HCT116 (cell line): ENCODE data around the gene DDX54. TPM values are rescaled to one million over a fixed set of nuclear protein-coding genes. Genes with fewer than 3 reads are reported as not detected.

Experiments used
- ATAC-seq: fragments of 200-7000 bp; cut with Tn5 transposase; 2 replicates; pipeline ENCODE4 v1.9.1; 2020; ENCODE audit warnings: mild to moderate bottlenecking, moderate library complexity
- BruUV-seq: library from RNA; stranded (reverse); fragments of 400-500 nt; replicated peaks from 2 replicates; lab custom pipeline; 2021; lab: Mats Ljungman, UMichigan
- CTCF ChIA-PET: fragments of 300-600 bp; sonication (Branson Sonifier 250); formaldehyde crosslinking; loops from one replicate; lab custom pipeline; 2021; ENCODE audit warnings: antibody characterized with exemption; lab: Charles Lee
- POLR2A ChIA-PET: fragments of 300-600, 350-600 bp; sonication (Branson Sonifier 250); formaldehyde crosslinking; loops from one replicate; lab custom pipeline; 2021; ENCODE audit warnings: antibody characterized with exemption; lab: Charles Lee
- RAD21 ChIA-PET, 2 experiments: fragments of 300-600 bp; sonication (Branson Sonifier 250); formaldehyde crosslinking; loops; one replicate each; lab custom pipeline; 2023; ENCODE audit warnings: low total read pairs in 2 of 2; ENCODE audit not compliant: uncharacterized antibody in 2 of 2, unreplicated experiment in 2 of 2, low non-redundant PET in 1 of 2; lab: Charles Lee
- DNase-seq: peaks from one replicate; pipeline ENCODE4 v3.0.0-alpha.2; 2010; ENCODE audit warnings: low read depth, low spot score
- H2AFZ ChIP-seq: fragments of 200-600 bp; shearing (Covaris generic), sonication (generic); 2 replicates; pipeline ENCODE4 v1.6.1; 2017; ENCODE audit warnings: low read depth, mixed run types, mixed read lengths, antibody characterized with exemption, low read length; ENCODE audit not compliant: poor library complexity, severe bottlenecking
- H3K27ac ChIP-seq: 2 replicates; pipeline ENCODE4 v1.5.1; 2012; ENCODE audit warnings: low read depth, low read length
- H3K27me3 ChIP-seq: fragments of 200-600 bp; sonication (generic); 2 replicates; pipeline ENCODE4 v1.6.1; 2016; ENCODE audit warnings: mixed run types, low read length, mixed read lengths; ENCODE audit not compliant: insufficient read depth
- H3K36me3 ChIP-seq, 2 experiments: fragments of 200-500 bp in 1 of 2; fragments of 200-600 bp in 1 of 2; sonication (Bioruptor generic) in 1 of 2; sonication (generic) in 1 of 2; 2 replicates each; pipeline versions ENCODE4 v1.5.1 to v1.6.1; 2014 to 2016; ENCODE audit warnings: low read length in 2 of 2, inconsistent platforms in 1 of 2, mixed read lengths in 1 of 2, mixed run types in 1 of 2; ENCODE audit not compliant: insufficient read depth in 2 of 2, control insufficient read depth in 1 of 2
- H3K4me1 ChIP-seq, 2 experiments: fragments of 200-600 bp in 1 of 2; sonication (generic) in 1 of 2; 2 replicates each; pipeline versions ENCODE4 v1.5.1 to v1.6.1; 2012 to 2017; ENCODE audit warnings: low read length in 2 of 2, inconsistent platforms in 1 of 2, mild to moderate bottlenecking in 1 of 2, mixed read lengths in 1 of 2, mixed run types in 1 of 2, moderate library complexity in 1 of 2; ENCODE audit not compliant: insufficient read depth in 2 of 2, control insufficient read depth in 1 of 2
- H3K4me2 ChIP-seq: fragments of 200-600 bp; sonication (generic); 2 replicates; pipeline ENCODE4 v1.6.1; 2017; ENCODE audit warnings: mixed run types, low read length, mixed read lengths
- H3K4me3 ChIP-seq, 2 experiments: fragments of 200-600 bp in 1 of 2; sonication (generic) in 1 of 2; replicated peaks in 1 of 2; 2 replicates each; pipeline ENCODE4 v1.5.1; 2011 to 2016; ENCODE audit warnings: low read length in 2 of 2, control low read depth in 1 of 2, low read depth in 1 of 2, mild to moderate bottlenecking in 1 of 2, mixed read lengths in 1 of 2, mixed run types in 1 of 2
- H3K79me2 ChIP-seq: fragments of 200-600 bp; sonication (generic); 2 replicates; pipeline ENCODE4 v1.6.1; 2017; ENCODE audit warnings: mild to moderate bottlenecking, mixed run types, low read length, moderate library complexity, mixed read lengths; ENCODE audit not compliant: insufficient read depth
- H3K9ac ChIP-seq: fragments of 200-600 bp; sonication (generic); 2 replicates; pipeline ENCODE4 v1.6.1; 2016; ENCODE audit warnings: low read length, mixed read lengths
- H3K9me2 ChIP-seq: fragments of 200-600 bp; sonication (generic), shearing (Covaris generic); 2 replicates; pipeline ENCODE4 v1.6.1; 2017; ENCODE audit warnings: mixed run types, mild to moderate bottlenecking, moderate library complexity; ENCODE audit not compliant: insufficient read depth
- H3K9me3 ChIP-seq, 2 experiments: fragments of 200-500 bp in 1 of 2; fragments of 200-600 bp in 1 of 2; sonication (Bioruptor generic) in 1 of 2; sonication (generic) in 1 of 2; 2 replicates each; pipeline ENCODE4 v1.6.1; 2014 to 2017; ENCODE audit warnings: low read length in 2 of 2, mixed read lengths in 2 of 2, inconsistent platforms in 1 of 2, low read depth in 1 of 2, mild to moderate bottlenecking in 1 of 2, mixed run types in 1 of 2, moderate library complexity in 1 of 2; ENCODE audit not compliant: control insufficient read depth in 1 of 2, insufficient read depth in 1 of 2
- H4K20me1 ChIP-seq: fragments of 200-600 bp; sonication (generic), shearing (Covaris generic); 2 replicates; pipeline ENCODE4 v1.6.1; 2017; ENCODE audit warnings: mixed run types, mild to moderate bottlenecking, moderate library complexity; ENCODE audit not compliant: insufficient read depth
- EZH2 ChIP-seq: fragments of 200-600 bp; sonication (generic); IDR thresholded peaks from 2 replicates; pipeline ENCODE4 v1.6.1; 2017; ENCODE audit warnings: antibody characterized with exemption, mixed run types
- EZH2phosphoT487 ChIP-seq: fragments of 200-600 bp; IDR thresholded peaks from 2 replicates; pipeline ENCODE4 v1.6.1; 2018; ENCODE audit warnings: antibody characterized with exemption, borderline replicate concordance
- FOSL1 ChIP-seq: IDR thresholded peaks from 2 replicates; pipeline ENCODE4 v1.6.1; 2012; ENCODE audit warnings: low read depth
- JUND ChIP-seq: IDR thresholded peaks from 2 replicates; pipeline ENCODE4 v1.6.1; 2012
- POLR2A ChIP-seq: IDR thresholded peaks from 2 replicates; pipeline ENCODE4 v1.7.0; 2011; ENCODE audit warnings: borderline replicate concordance; ENCODE audit not compliant: insufficient read depth, insufficient read length; ENCODE audit errors: extremely low read depth
- POLR2AphosphoS5 ChIP-seq: IDR thresholded peaks from 2 replicates; pipeline ENCODE4 v1.6.1; 2011; ENCODE audit warnings: mild to moderate bottlenecking, low read depth, low read length, moderate library complexity
- RAD21 ChIP-seq: IDR thresholded peaks from 2 replicates; pipeline ENCODE4 v1.6.1; 2012; ENCODE audit warnings: low read depth, mild to moderate bottlenecking
- SIN3A ChIP-seq: IDR thresholded peaks from 2 replicates; pipeline ENCODE4 v1.6.1; 2012; ENCODE audit warnings: low read depth
- SP1 ChIP-seq: IDR thresholded peaks from 2 replicates; pipeline ENCODE4 v1.6.1; 2012; ENCODE audit warnings: low read depth
- ZFX ChIP-seq: fragments of 450-650 bp; IDR thresholded peaks from 2 replicates; pipeline ENCODE4 v1.6.1; 2017
- ZNF274 ChIP-seq: fragments of 200-500 bp; sonication (Bioruptor generic); IDR thresholded peaks from 2 replicates; pipeline ENCODE4 v1.6.1; 2014; ENCODE audit warnings: mild to moderate bottlenecking, low read depth, low read length, inconsistent platforms
- intact Hi-C: fragments of 100-400 bp; cut with micrococcal nuclease; formaldehyde crosslinking; loops from 2 replicates; pipeline ENCODE4 v1.10.0; 2022
- total RNA-seq: library from RNA; stranded (reverse); gene quantifications from one replicate; pipeline ENCODE4 v1.2.1, GENCODE V29; 2021; ENCODE audit not compliant: unreplicated experiment
- TF ChIP-seq, protein P1 (sequence below): IDR thresholded peaks from 2 replicates; pipeline ENCODE4 v1.6.1; 2011; ENCODE audit warnings: mild to moderate bottlenecking, low read length, moderate library complexity; ENCODE audit not compliant: insufficient replicate concordance; ENCODE audit errors: extremely low read depth
- TF ChIP-seq, protein P2 (sequence below): IDR thresholded peaks from 2 replicates; pipeline ENCODE4 v1.6.1; 2012; ENCODE audit warnings: low read depth
- TF ChIP-seq, protein P3 (sequence below): IDR thresholded peaks from 2 replicates; pipeline ENCODE4 v1.6.1; 2012

Gene DDX54
- total RNA-seq, 1 experiment from 2014 or later = 110 TPM

DNA sequence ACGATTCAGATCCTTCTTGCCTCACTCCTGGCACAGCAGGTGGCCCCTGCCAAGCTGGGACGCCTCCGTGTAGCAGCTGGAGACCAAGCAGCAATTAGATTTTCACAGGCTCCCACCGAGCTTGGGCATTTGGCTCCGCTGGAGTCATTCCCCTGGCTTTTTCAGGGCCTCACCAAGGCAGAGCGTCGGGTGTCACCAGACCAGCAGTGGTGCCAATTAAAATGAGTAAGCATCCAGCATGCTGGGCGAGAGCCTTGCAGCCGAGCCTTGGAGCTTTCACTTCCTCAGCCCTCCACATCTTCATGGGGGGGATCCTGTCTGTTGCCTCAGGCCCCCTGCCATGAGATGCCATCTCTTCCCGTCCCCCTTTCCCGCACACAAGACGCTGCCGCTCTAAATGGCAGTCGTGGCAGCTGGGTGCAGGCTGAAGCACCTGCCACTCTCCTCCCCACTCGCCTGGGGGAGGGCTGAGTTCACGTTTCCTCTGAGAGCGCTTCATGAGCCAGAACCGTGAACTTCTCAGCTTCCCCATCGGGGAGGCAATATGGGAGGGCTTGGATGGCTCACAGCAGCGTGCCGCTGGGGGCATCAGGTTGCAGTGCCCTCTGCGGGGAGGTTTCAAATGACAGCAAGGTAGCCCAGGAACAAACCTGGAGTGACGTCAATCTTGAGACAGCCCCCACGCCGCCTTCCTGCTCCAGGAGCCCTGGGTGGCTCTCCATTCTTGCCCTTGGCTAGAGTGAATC lies 47.7 kb upstream of the DDX54 start:
- Histone ChIP-seq H3K9ac (no peak overlapping the region), H3K79me2 (no peaks in the 10 kb centered on the region), H3K4me1 (peaks cover 38 to 53% of the 10 kb centered on the region in 2 experiments), H3K9me3 (no peaks in the 10 kb centered on the region), H3K9me2 (no peaks in the 10 kb centered on the region), H2AFZ (no peak overlapping the region), H3K4me2 (peak overlapping the region; percentile 58; the same call in 1 of the 2 replicates), H3K4me3 (no peak overlapping the region), H3K27me3 (no peaks in the 10 kb centered on the region), H3K36me3 (peaks cover 2 to 23% of the 10 kb centered on the region in 2 experiments; a peak in 3 of 4 replicates), H3K27ac (peak overlapping the region; percentile 50), H4K20me1 (no peaks in the 10 kb centered on the region)
- BruUV-seq = no TSS peak
- no peak for TF ChIP-seq RAD21
- no peak for TF ChIP-seq SP1
- TF ChIP-seq, protein P1, sequence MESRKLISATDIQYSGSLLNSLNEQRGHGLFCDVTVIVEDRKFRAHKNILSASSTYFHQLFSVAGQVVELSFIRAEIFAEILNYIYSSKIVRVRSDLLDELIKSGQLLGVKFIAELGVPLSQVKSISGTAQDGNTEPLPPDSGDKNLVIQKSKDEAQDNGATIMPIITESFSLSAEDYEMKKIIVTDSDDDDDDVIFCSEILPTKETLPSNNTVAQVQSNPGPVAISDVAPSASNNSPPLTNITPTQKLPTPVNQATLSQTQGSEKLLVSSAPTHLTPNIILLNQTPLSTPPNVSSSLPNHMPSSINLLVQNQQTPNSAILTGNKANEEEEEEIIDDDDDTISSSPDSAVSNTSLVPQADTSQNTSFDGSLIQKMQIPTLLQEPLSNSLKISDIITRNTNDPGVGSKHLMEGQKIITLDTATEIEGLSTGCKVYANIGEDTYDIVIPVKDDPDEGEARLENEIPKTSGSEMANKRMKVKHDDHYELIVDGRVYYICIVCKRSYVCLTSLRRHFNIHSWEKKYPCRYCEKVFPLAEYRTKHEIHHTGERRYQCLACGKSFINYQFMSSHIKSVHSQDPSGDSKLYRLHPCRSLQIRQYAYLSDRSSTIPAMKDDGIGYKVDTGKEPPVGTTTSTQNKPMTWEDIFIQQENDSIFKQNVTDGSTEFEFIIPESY = no peak
- TF ChIP-seq POLR2A = no peak
- TF ChIP-seq FOSL1 = no peak
- TF ChIP-seq, protein P2, sequence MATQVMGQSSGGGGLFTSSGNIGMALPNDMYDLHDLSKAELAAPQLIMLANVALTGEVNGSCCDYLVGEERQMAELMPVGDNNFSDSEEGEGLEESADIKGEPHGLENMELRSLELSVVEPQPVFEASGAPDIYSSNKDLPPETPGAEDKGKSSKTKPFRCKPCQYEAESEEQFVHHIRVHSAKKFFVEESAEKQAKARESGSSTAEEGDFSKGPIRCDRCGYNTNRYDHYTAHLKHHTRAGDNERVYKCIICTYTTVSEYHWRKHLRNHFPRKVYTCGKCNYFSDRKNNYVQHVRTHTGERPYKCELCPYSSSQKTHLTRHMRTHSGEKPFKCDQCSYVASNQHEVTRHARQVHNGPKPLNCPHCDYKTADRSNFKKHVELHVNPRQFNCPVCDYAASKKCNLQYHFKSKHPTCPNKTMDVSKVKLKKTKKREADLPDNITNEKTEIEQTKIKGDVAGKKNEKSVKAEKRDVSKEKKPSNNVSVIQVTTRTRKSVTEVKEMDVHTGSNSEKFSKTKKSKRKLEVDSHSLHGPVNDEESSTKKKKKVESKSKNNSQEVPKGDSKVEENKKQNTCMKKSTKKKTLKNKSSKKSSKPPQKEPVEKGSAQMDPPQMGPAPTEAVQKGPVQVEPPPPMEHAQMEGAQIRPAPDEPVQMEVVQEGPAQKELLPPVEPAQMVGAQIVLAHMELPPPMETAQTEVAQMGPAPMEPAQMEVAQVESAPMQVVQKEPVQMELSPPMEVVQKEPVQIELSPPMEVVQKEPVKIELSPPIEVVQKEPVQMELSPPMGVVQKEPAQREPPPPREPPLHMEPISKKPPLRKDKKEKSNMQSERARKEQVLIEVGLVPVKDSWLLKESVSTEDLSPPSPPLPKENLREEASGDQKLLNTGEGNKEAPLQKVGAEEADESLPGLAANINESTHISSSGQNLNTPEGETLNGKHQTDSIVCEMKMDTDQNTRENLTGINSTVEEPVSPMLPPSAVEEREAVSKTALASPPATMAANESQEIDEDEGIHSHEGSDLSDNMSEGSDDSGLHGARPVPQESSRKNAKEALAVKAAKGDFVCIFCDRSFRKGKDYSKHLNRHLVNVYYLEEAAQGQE = no peak
- TF ChIP-seq ZNF274 = no peak
- TF ChIP-seq POLR2AphosphoS5 = no peak
- TF ChIP-seq EZH2 = no peak
- TF ChIP-seq SIN3A = no peak
- no peak for TF ChIP-seq EZH2phosphoT487
- TF ChIP-seq, protein P3, sequence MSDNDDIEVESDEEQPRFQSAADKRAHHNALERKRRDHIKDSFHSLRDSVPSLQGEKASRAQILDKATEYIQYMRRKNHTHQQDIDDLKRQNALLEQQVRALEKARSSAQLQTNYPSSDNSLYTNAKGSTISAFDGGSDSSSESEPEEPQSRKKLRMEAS = no peak
- no peak for TF ChIP-seq JUND
- no peak for TF ChIP-seq ZFX
- ChIA-PET RAD21 (no interaction called here), CTCF (interaction anchor here (1.6 kb wide), 1 partner anchor 229 kb away, joined by 3 read pairs; no protein-coding TSS in a partner anchor), POLR2A (interaction anchor here (1.5 to 2.0 kb wide), 2 partner anchors 11 to 102 kb away, joined by 3 to 7 read pairs; partner anchors contain the start of genes SLC8B1 and TPCN1)
- DNase-seq = no peak
- intact Hi-C loops = no loop called here
- no peak for ATAC-seq
